Hepatocyte (in vitro differentiated cells): ENCODE results near the gene NDEL1. TPM values are rescaled to one million over a fixed set of nuclear protein-coding genes. Genes with fewer than 3 reads are reported as not detected.

Experiments
- DNase-seq: peaks from one replicate; pipeline ENCODE4 v3.0.0-alpha.2; 2016; ENCODE audit warnings: low spot score
- H2AFZ ChIP-seq: fragments of 200-600 bp; sonication (generic); 2 replicates; pipeline ENCODE4 v1.6.0; 2016; ENCODE audit warnings: antibody characterized with exemption, mild to moderate bottlenecking
- H3K27ac ChIP-seq: fragments of 200-600 bp; sonication (generic); 2 replicates; pipeline ENCODE4 v1.5.1; 2016; ENCODE audit warnings: mild to moderate bottlenecking
- H3K27me3 ChIP-seq: fragments of 200-600 bp; sonication (generic); 2 replicates; pipeline ENCODE4 v1.6.1; 2016
- H3K36me3 ChIP-seq: fragments of 200-600 bp; sonication (generic); replicated peaks from 2 replicates; pipeline ENCODE4 v1.5.1; 2016; ENCODE audit warnings: low read depth; ENCODE audit not compliant: insufficient read depth
- H3K4me1 ChIP-seq: fragments of 200-600 bp; sonication (generic); 2 replicates; pipeline ENCODE4 v1.5.1; 2016; ENCODE audit warnings: mild to moderate bottlenecking, moderate library complexity; ENCODE audit not compliant: insufficient read depth
- H3K4me2 ChIP-seq: fragments of 200-600 bp; sonication (generic); 2 replicates; pipeline ENCODE4 v1.6.0; 2016
- H3K4me3 ChIP-seq: fragments of 200-600 bp; sonication (generic); 2 replicates; pipeline ENCODE4 v1.5.1; 2016; ENCODE audit warnings: mild to moderate bottlenecking
- H3K79me2 ChIP-seq: fragments of 200-600 bp; sonication (generic); 2 replicates; pipeline ENCODE4 v1.6.0; 2017; ENCODE audit warnings: mild to moderate bottlenecking
- H3K9me2 ChIP-seq: fragments of 200-600 bp; sonication (generic); replicated peaks from 2 replicates; pipeline ENCODE4 v1.6.0; 2017; ENCODE audit warnings: mild to moderate bottlenecking; ENCODE audit not compliant: insufficient read depth
- H3K9me3 ChIP-seq: fragments of 200-600 bp; sonication (generic); 2 replicates; pipeline ENCODE4 v1.5.1; 2016; ENCODE audit warnings: low read depth, mild to moderate bottlenecking
- H4K20me1 ChIP-seq: fragments of 200-600 bp; sonication (generic); 2 replicates; pipeline ENCODE4 v1.6.0; 2016; ENCODE audit warnings: mild to moderate bottlenecking; ENCODE audit not compliant: insufficient read depth, poor library complexity, severe bottlenecking
- EZH2 ChIP-seq: fragments of 200-600 bp; sonication (generic); IDR thresholded peaks from 2 replicates; pipeline ENCODE4 v1.6.1; 2016; ENCODE audit warnings: antibody characterized with exemption, mild to moderate bottlenecking, borderline replicate concordance
- EZH2phosphoT487 ChIP-seq: fragments of 200-600 bp; sonication (generic); IDR thresholded peaks from one replicate; pipeline ENCODE4 v1.6.1; 2018; ENCODE audit warnings: antibody characterized with exemption, mild to moderate bottlenecking, low read depth, moderate library complexity; ENCODE audit not compliant: unreplicated experiment, severe bottlenecking
- WGBS: methylation state at CpG from one replicate; pipeline ENCODE4 v1.1.6; 2016; ENCODE audit warnings: low lambda C conversion rate; ENCODE audit errors: missing lambda C conversion rate; 5-methylcytosine and 5-hydroxymethylcytosine counted together
- polyA plus RNA-seq: library from polyadenylated mRNA; unstranded; fragments of >200 nt; fragmentation: Nextera tagmentation; extraction: Ambion mirVana; gene quantifications from 2 replicates; pipeline ENCODE4 v1.2.1, GENCODE V29; 2016
- total RNA-seq: library from RNA; depleted of rRNA; stranded (reverse); fragments of >200 nt; gene quantifications from 2 replicates; pipeline ENCODE4 v1.2.3, GENCODE V29; 2014
- TF ChIP-seq, protein P1 (sequence below): fragments of 200-600 bp; sonication (generic); IDR thresholded peaks from 2 replicates; pipeline ENCODE4 v1.5.1; 2016; ENCODE audit warnings: antibody characterized with exemption, mild to moderate bottlenecking; ENCODE audit not compliant: poor library complexity

The NDEL1 gene
- total and polyA plus RNA-seq, 2 experiments from 2014 or later, result 46.1 to 66.3 TPM

DNA sequence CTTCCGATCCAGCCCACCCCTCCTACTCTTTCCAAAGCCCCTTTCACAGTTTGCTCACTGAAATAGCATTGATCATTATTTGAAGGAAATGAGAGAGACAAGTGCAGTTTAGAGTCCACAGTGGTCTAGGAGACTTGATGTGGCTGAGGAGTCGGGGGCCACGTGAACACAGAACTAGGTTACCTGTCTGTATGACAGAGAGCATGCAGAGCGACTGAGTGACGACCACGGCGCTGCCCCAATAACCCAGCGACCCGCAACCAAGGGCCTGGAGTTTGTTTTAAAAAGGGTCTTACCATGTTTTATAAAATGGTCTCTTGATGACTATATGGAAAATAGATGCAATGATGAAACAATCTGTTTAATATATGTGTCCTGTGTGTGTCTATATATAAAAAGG is 39.5 kb downstream of the NDEL1 start:
- H3K4me2 ChIP-seq, result no peak overlapping the region
- no peaks in the 10 kb centered on the region for H3K27me3 ChIP-seq
- no peaks in the 10 kb centered on the region for H3K9me3 ChIP-seq
- H3K9me2 ChIP-seq, result no peaks in the 10 kb centered on the region
- no peak overlapping the region for H3K27ac ChIP-seq
- no peak overlapping the region for H2AFZ ChIP-seq
- H4K20me1 ChIP-seq, result no peaks in the 10 kb centered on the region
- no peak overlapping the region for H3K4me3 ChIP-seq
- H3K36me3 ChIP-seq, result peaks cover 7% of the 10 kb centered on the region
- H3K79me2 ChIP-seq, result no peaks in the 10 kb centered on the region
- no peak for DNase-seq
- H3K4me1 ChIP-seq, result peaks cover 5% of the 10 kb centered on the region
- WGBS, result over 99% methylated on average over 9 of the region's 9 CpGs
- TF ChIP-seq, protein P1, sequence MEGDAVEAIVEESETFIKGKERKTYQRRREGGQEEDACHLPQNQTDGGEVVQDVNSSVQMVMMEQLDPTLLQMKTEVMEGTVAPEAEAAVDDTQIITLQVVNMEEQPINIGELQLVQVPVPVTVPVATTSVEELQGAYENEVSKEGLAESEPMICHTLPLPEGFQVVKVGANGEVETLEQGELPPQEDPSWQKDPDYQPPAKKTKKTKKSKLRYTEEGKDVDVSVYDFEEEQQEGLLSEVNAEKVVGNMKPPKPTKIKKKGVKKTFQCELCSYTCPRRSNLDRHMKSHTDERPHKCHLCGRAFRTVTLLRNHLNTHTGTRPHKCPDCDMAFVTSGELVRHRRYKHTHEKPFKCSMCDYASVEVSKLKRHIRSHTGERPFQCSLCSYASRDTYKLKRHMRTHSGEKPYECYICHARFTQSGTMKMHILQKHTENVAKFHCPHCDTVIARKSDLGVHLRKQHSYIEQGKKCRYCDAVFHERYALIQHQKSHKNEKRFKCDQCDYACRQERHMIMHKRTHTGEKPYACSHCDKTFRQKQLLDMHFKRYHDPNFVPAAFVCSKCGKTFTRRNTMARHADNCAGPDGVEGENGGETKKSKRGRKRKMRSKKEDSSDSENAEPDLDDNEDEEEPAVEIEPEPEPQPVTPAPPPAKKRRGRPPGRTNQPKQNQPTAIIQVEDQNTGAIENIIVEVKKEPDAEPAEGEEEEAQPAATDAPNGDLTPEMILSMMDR, result no peak
- no peak for TF ChIP-seq EZH2phosphoT487
- no peak for TF ChIP-seq EZH2

DNA sequence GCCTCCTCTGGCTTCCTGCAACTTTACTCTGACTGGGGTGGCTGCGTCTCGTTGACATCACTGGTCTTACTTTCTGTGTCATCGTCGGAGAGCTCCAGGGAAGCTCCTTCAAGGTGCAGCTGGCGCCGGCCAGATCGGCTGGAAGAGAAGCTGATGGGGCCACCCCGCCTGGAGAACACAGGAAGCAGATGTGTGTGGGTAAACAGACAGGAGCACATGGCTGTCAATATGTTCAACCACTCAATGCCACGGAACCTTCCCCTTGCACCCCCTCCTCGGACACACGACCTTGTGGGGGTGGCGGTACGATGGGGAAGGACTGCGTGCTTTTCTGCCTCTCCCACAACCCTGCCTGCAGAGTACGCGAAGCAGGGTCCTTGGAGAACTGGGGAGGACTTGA is 40.1 kb downstream of the NDEL1 start:
- Histone ChIP-seq H2AFZ (no peak overlapping the region), H3K79me2 (no peaks in the 10 kb centered on the region), H3K4me1 (peaks cover 5% of the 10 kb centered on the region), H3K27ac (no peak overlapping the region), H3K9me2 (no peaks in the 10 kb centered on the region), H3K4me2 (no peak overlapping the region), H4K20me1 (no peaks in the 10 kb centered on the region), H3K9me3 (no peaks in the 10 kb centered on the region), H3K36me3 (peaks cover 7% of the 10 kb centered on the region), H3K27me3 (no peaks in the 10 kb centered on the region), H3K4me3 (no peak overlapping the region)
- 94% methylated on average over 16 of the region's 16 CpGs for WGBS
- DNase-seq, result no peak
- TF ChIP-seq EZH2 (no peak), EZH2phosphoT487 (no peak)
- TF ChIP-seq, protein P1, result no peak

DNA sequence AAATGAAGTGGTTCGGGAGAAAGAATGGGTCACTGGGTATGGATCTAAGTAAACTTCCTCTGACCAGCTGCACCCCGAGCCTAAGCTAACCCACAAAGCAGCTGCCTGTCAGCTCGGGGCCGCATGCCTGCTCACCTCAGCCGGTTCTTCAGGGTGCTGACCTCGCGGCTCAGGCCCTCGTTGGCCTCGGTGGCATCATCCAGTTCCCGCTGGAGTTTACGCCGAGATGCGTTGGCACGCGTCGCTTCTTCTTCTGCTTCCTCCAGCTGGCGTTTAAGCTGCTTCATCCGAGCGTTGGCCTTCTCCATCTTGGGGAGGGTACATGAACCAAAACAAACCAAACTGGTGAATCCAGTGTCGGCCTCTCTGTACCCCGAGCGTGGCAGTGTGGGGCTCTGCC is 41.1 kb downstream of the NDEL1 start:
- no peak overlapping the region for H3K4me2 ChIP-seq
- H3K36me3 ChIP-seq, result peaks cover 7% of the 10 kb centered on the region
- H3K9me2 ChIP-seq, result no peaks in the 10 kb centered on the region
- no peaks in the 10 kb centered on the region for H3K27me3 ChIP-seq
- H2AFZ ChIP-seq, result no peak overlapping the region
- WGBS, result 97% methylated on average over 19 of the region's 22 CpGs
- no peak overlapping the region for H3K4me3 ChIP-seq
- peaks cover 5% of the 10 kb centered on the region for H3K4me1 ChIP-seq
- TF ChIP-seq, protein P1, result no peak
- TF ChIP-seq EZH2phosphoT487 (no peak), EZH2 (no peak)
- no peak overlapping the region for H3K27ac ChIP-seq
- DNase-seq, result no peak
- no peaks in the 10 kb centered on the region for H3K79me2 ChIP-seq
- H3K9me3 ChIP-seq, result no peaks in the 10 kb centered on the region
- no peaks in the 10 kb centered on the region for H4K20me1 ChIP-seq

DNA sequence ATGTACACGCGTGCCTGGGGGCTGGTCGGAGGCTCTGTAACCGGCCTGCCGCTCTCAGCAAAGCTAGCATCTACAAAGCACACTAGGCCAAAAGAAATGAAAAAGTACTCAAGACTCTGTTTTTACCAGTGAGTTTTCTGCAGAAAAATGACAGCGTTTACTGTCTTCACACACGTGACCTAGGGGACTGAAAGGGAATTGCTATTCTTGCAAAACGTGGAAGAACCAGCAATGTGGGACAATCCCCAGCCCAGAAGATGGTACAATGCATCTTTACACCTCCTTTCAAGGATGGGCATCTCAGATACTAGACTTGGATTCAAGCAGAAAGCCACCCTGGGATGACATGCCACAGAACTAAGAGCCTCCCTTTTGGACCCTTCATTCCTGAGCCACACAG is 41.5 kb downstream of the NDEL1 start:
- H3K9me2 ChIP-seq, result no peaks in the 10 kb centered on the region

More for the DNA sequence above, 41.5 kb downstream of the NDEL1 start:
- Histone ChIP-seq H3K27ac (no peak overlapping the region), H3K9me3 (no peaks in the 10 kb centered on the region), H3K4me3 (no peak overlapping the region), H4K20me1 (no peaks in the 10 kb centered on the region), H3K36me3 (peaks cover 7% of the 10 kb centered on the region), H3K27me3 (no peaks in the 10 kb centered on the region), H3K4me1 (peaks cover 5% of the 10 kb centered on the region), H2AFZ (no peak overlapping the region), H3K79me2 (no peaks in the 10 kb centered on the region), H3K4me2 (no peak overlapping the region)
- no peak for DNase-seq
- 95% methylated on average over 8 of the region's 8 CpGs for WGBS
- TF ChIP-seq EZH2phosphoT487 (no peak), EZH2 (no peak)
- TF ChIP-seq, protein P1, result no peak
